Neutrophil (primary cell): Measurements from ENCODE around the gene PROSER3.

Experiments
- H3K27ac ChIP-seq: fragments of 200-600 bp; sonication (generic); 2 replicates; pipeline ENCODE4 v1.5.1; 2016; ENCODE audit warnings: mild to moderate bottlenecking, moderate library complexity
- H3K27me3 ChIP-seq: fragments of 200-600 bp; sonication (generic); 2 replicates; pipeline ENCODE4 v1.6.0; 2016; ENCODE audit warnings: mild to moderate bottlenecking
- H3K36me3 ChIP-seq: fragments of 200-600 bp; sonication (generic); 2 replicates; pipeline ENCODE4 v1.5.1; 2017
- H3K4me1 ChIP-seq, 2 experiments: fragments of 200-600 bp in 1 of 2; sonication (generic) in 1 of 2; 1 replicate in 1 of 2; 2 replicates in 1 of 2; pipeline versions ENCODE4 v1.5.1 to v1.6.1; 2013 to 2016; ENCODE audit warnings: low read depth in 1 of 2, low read length in 1 of 2, mild to moderate bottlenecking in 1 of 2, moderate library complexity in 1 of 2; ENCODE audit not compliant: control insufficient read depth in 1 of 2, insufficient read depth in 1 of 2
- H3K4me3 ChIP-seq, 2 experiments: fragments of 200-600 bp in 1 of 2; sonication (generic) in 1 of 2; 1 replicate in 1 of 2; 2 replicates in 1 of 2; pipeline ENCODE4 v1.5.1; 2013 to 2016; ENCODE audit warnings: low read depth in 1 of 2, low read length in 1 of 2, mild to moderate bottlenecking in 1 of 2, moderate library complexity in 1 of 2
- H3K9me3 ChIP-seq: fragments of 200-600 bp; sonication (generic); 2 replicates; pipeline ENCODE4 v1.5.1; 2016
- TF ChIP-seq, protein P1 (sequence below): fragments of 200-600 bp; sonication (generic); IDR thresholded peaks from 2 replicates; pipeline ENCODE4 v1.5.1; 2016; ENCODE audit warnings: antibody characterized with exemption

Gene PROSER3

DNA sequence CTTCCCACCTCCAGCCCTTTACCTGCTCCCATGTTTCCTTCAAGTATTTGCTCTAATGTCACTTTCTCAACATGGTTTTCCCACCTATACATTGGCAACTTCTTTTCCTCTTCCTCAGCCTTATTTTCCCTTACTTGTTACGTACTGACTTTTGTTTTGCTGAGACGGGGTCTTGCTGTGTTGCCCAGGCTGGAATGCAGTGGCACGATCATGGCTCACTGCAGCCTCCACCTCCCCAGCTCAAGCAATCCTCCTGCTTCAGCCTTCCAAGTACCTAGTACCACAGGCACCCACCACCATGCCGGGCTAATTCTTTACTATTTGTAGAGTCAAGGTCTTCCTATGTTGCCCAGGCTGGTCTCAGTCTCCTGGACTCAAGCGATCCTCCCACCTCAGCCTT is 49.7 kb downstream of the PROSER3 start:
- peak overlapping the region; percentile 18 for H3K27ac ChIP-seq
- H3K27me3 ChIP-seq = peaks cover 6% of the 10 kb centered on the region
- TF ChIP-seq, protein P1, sequence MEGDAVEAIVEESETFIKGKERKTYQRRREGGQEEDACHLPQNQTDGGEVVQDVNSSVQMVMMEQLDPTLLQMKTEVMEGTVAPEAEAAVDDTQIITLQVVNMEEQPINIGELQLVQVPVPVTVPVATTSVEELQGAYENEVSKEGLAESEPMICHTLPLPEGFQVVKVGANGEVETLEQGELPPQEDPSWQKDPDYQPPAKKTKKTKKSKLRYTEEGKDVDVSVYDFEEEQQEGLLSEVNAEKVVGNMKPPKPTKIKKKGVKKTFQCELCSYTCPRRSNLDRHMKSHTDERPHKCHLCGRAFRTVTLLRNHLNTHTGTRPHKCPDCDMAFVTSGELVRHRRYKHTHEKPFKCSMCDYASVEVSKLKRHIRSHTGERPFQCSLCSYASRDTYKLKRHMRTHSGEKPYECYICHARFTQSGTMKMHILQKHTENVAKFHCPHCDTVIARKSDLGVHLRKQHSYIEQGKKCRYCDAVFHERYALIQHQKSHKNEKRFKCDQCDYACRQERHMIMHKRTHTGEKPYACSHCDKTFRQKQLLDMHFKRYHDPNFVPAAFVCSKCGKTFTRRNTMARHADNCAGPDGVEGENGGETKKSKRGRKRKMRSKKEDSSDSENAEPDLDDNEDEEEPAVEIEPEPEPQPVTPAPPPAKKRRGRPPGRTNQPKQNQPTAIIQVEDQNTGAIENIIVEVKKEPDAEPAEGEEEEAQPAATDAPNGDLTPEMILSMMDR = no peak
- H3K4me1 ChIP-seq = peaks cover 42 to 49% of the 10 kb centered on the region in 2 experiments
- no peak overlapping the region for H3K4me3 ChIP-seq
- no peaks in the 10 kb centered on the region for H3K36me3 ChIP-seq
- H3K9me3 ChIP-seq = no peaks in the 10 kb centered on the region

DNA sequence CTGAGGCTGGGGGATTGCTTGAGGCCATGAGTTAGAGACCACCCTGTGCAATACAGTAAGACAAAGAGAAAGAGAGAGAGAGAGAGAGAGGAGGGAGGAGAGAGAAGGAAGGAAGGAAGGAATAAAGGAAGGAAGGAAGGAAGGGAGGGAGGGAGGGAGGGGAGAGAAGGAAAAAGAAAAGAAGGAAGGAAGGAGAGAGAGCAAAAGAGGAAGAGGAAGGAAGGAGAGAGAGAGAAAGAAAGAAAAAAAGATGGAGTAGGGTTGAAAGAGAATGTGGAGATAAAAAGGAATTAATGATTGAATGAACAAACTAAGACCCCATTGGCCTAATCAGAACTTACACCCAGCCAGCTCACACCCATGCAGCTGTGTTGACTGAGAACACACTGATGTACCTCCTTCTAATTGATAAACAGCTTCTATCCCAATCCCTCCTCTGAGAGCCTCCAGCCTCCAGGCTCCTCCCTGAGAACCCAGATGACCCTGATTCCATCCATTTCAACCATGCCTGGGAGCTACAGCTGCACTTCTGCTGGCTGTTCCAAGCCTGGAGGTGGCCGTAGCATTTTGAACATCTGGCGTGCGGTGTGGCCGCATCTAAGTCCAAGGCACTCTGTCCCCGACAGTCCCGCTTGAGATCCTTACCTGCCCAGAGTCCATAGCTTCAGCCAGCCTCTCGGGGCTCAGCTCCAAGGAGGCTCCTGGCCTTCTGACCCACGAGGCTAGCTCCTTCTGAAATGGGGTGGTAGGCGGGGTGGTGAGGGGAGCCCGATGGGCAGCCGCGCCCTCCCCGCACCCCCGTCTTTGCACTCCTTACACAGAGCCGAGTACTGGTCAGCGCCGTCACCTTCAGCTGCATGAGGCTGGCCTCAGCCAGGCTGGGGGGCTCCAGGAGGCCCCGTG is 53.6 kb downstream of the PROSER3 start:
- Histone ChIP-seq H3K4me3 (no peak overlapping the region), H3K36me3 (no peaks in the 10 kb centered on the region), H3K27me3 (peaks cover 20% of the 10 kb centered on the region), H3K9me3 (no peaks in the 10 kb centered on the region), H3K27ac (no peak overlapping the region), H3K4me1 (peaks cover 17 to 18% of the 10 kb centered on the region in 2 experiments)
- TF ChIP-seq, protein P1 = no peak

DNA sequence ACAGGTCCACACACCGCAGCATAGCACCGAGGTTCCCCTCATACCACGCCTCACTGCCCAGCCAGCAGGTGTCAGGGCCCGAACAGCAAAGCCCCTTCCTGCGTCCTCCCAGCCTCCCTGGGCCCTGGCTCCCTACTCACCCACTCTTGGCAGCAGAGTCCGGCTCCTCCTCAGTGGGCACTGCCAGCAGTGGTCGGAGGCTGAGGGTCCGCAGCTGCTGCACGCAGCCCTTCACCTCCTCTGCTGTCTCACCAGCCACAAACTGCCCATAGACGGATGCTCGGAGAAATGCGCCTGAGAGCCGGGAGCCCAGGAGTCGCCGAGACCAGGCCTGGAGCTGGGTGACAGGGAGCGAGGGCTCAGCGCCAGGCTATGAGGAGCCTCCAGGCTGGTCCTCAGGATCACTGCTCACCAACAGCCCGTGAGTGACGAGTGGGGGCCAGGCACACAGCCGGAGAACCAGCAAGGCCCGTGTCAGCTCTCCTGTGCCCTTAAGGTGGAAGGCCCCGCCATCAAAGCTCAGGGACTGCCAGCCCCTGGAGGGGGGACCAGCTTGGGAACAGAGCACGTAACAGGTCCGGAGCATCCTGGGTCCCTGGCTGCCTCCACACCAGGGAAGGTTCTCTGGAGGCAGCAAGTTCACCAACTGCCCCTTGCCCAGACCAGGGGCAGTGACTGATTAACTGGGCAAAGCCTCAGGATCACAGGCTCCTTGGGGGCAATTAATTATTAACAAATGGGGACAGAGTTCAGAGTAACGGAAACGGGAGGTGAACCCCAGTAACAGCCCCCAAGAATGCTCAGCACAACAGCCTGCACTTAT is 54.5 kb downstream of the PROSER3 start, which contains the start of gene PRODH2:
Gene PRODH2 (minus strand): TSS at position 626 of the 823 bp plus-strand sequence. CDS start 40 bp downstream, at position 586.
- Histone ChIP-seq H3K4me1 (peaks cover 15 to 17% of the 10 kb centered on the region in 2 experiments), H3K36me3 (no peaks in the 10 kb centered on the region), H3K4me3 (no peak within 1 kb of the TSS), H3K27me3 (peaks cover 24% of the 10 kb centered on the region), H3K27ac (no peak within 1 kb of the TSS), H3K9me3 (no peaks in the 10 kb centered on the region)
- TF ChIP-seq, protein P1 = no peak

DNA sequence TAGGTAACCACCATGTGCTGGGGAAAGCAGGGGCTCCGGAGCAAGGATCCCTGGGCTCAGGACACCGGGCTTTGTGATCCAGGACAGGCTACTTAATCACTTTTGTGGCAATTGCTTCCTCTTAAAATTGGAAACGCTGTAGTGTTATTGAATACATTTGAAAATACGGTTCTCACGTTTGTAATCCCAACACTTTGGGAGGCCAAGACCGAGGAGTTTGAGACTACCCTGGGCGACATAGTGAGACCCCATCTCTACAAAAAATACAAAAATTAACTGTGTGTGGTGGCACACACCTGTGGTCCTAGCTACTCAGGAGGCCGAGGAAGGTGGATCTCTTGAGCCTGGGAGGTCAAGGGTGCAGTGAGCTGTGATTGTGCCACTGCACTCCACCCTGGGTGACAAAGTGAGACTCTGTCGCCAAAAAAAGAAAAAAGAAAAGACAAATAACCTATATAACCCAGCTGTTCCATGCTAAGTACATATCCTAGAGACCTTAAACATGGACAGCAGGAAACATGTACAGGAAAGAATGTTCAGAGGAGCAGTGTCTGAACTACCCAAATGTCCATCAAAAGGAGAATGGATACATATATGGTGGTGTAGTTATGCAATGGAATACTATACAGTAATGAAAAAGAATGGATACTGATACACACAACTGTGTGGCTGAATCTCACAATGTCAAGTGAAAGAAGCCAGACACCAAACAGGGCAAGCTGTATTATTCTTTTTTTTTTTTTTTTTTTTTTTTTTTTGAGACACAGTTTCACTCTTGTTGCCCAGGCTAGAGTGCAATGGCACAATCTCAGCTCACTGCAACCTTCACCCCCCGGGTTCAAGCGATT is 55.3 kb downstream of the PROSER3 start:
- H3K27me3 ChIP-seq = peaks cover 31% of the 10 kb centered on the region
- H3K4me1 ChIP-seq = peaks cover 7 to 9% of the 10 kb centered on the region in 2 experiments
- H3K9me3 ChIP-seq = no peaks in the 10 kb centered on the region
- no peak overlapping the region for H3K4me3 ChIP-seq
- H3K27ac ChIP-seq = no peak overlapping the region
- TF ChIP-seq, protein P1 = no peak
- no peaks in the 10 kb centered on the region for H3K36me3 ChIP-seq

DNA sequence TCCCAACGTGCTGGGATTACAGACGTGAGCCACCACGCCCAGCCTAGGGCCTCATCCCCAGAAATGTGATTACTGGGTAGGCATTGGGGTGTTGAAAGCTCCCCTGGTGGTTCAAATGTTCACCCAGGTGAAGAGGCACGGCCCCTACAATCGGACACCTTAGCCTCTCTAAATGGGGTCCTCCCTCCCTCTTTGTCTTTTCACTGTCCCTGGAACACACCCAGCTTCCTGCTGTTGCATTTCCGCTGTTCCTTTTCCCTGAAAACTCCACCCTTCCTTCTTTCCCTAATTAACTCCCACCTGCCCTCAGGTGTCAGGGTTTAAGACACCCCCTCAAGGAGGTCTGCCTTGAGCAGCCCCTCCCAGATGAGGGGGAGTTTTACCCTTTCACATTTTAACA is 58.3 kb downstream of the PROSER3 start:
- peaks cover 47% of the 10 kb centered on the region for H3K27me3 ChIP-seq
- H3K4me1 ChIP-seq = no peaks in the 10 kb centered on the region
- no peak overlapping the region for H3K4me3 ChIP-seq

More for the DNA sequence above, 58.3 kb downstream of the PROSER3 start:
- no peak overlapping the region for H3K27ac ChIP-seq
- no peaks in the 10 kb centered on the region for H3K9me3 ChIP-seq
- TF ChIP-seq, protein P1 = no peak
- H3K36me3 ChIP-seq = no peaks in the 10 kb centered on the region
